Body of pancreas (tissue), 4 donors: ENCODE measurements around the gene GET3.

Experiments
- CTCF ChIP-seq, 7 experiments: fragments of 450-650 bp in 4 of 7; fragments of 200-600 bp in 3 of 7; sonication (generic) in 3 of 7; IDR thresholded peaks; one replicate each; pipeline ENCODE4 v1.5.1; 2016 to 2019; ENCODE audit warnings: antibody characterized with exemption in 7 of 7
- POLR2A ChIP-seq, 3 donors: fragments of 450-650 bp; IDR thresholded peaks; one replicate each; pipeline ENCODE4 v1.6.1; 2016; ENCODE audit warnings: antibody characterized with exemption in 3 of 3, mild to moderate bottlenecking in 2 of 3

- TF ChIP-seq POLR2A (IDR thresholded peaks at IDR 0.05) (peak; percentile 89 to 97 (median 93)), CTCF (IDR thresholded peaks at IDR 0.05) (peak in 3 of 7 experiments; percentile 13 to 22 (median 16))
These were observed 56.2 kb downstream of the GET3 start for GRCh38 chr19:12793290-12794195.
